GM23248 (cell line): ENCODE results near the gene ELMO1.

Experiments
- EZH2 ChIP-seq: fragments of 200-600 bp; sonication (generic); IDR thresholded peaks from 2 replicates; pipeline ENCODE4 v1.6.1; 2018; ENCODE audit warnings: antibody characterized with exemption, mild to moderate bottlenecking; ENCODE audit not compliant: insufficient read depth, poor library complexity, severe bottlenecking
- EZH2phosphoT487 ChIP-seq: fragments of 200-600 bp; sonication (generic); IDR thresholded peaks from 2 replicates; pipeline ENCODE4 v1.6.1; 2018; ENCODE audit warnings: antibody characterized with exemption, moderate library complexity, mild to moderate bottlenecking, low read depth; ENCODE audit not compliant: insufficient read depth

- TF ChIP-seq EZH2 (no peak), EZH2phosphoT487 (no peak)
Measured at GRCh38 chr7:37420946-37421695, 27.5 kb downstream of the ELMO1 start.
